Measurements from ENCODE around the gene ABCA13.

The ABCA13 gene

DNA sequence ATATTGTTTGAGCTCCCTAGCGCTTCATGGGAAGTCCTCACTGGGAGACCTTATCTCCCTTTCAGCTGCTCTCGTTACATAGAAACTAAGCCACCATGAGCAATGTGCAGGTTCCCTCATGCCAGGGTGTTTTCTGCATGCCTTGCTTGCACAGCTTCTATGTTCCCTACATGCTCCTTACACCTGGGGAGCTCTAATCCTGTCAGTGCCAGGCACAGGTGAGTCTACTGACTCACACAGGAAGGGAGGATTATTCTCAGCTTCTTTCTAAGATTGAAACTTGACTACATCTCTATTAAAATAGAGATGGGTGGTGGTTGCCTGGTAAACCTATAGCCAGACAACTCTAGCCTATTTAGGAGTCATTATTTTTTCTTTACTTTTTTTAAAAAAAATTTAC, 377.4 kb downstream of the ABCA13 start:
- FAIRE-seq = no peak

DNA sequence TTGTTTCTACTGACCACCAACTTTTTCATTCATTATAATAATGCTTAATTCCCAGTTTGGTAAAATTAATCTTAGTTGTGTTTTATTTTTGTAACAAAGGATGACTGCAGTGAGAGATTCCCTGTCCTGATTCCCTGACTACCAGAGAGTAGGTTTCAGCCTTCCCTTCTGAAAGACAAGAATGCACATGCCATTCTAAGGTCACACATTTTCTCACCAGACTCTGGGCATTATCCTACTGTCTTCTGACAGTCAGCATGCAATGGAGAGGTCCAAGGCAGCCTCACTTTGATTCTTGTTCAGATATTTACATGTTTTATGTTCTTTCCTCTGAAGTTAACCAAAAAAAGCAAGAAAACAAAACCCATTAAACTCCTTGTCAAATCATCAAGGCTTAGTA, 380.4 kb downstream of the ABCA13 start:
- FAIRE-seq = no peak

- no peak for FAIRE-seq
Measured at GRCh38 chr7:48563334-48563733, 392.1 kb downstream of the ABCA13 start.

- FAIRE-seq = no peak
Measured at GRCh38 chr7:48575516-48575915, 404.3 kb downstream of the ABCA13 start.

- no peak for FAIRE-seq
Measured at GRCh38 chr7:48587475-48587874, 416.2 kb downstream of the ABCA13 start.

DNA sequence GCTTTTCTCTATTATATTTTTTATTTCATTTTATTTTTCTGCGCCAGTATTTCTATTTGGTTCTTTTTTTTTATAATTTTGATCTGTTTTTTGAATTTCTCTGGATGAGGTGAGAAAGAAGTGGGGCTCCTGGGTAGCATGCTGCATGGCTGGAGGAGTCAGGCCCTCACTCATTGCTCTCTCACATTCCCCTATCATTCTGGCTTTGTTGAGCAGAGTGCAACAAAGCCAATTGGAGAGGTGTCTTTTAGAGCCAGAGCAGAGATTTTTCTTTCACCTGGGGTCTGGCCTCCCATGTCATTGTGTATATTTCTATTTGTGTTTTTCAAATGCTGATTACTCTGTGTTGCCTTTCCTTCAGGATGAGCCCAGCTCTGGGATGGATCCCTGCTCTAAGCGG, 423.1 kb downstream of the ABCA13 start:
- FAIRE-seq = no peak

DNA sequence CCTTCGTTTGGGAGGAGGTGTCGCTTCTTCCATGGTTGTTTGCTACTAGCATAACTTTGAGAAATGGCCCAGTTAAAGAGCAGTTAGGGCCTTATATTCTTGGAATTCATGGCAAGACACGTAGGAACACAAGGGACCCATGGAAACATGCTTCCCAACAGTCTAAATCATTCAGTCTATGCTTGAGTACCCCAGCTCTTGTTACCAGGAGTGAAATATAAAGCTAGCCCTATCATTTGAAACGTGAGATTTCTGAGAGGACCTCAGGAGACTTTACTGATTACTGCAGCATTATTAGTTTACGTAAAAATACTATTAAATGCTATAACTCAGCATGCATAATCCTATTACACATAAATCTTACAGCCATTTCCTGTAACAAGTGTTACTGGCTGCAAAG, 424.5 kb downstream of the ABCA13 start:
- no peak for FAIRE-seq

DNA sequence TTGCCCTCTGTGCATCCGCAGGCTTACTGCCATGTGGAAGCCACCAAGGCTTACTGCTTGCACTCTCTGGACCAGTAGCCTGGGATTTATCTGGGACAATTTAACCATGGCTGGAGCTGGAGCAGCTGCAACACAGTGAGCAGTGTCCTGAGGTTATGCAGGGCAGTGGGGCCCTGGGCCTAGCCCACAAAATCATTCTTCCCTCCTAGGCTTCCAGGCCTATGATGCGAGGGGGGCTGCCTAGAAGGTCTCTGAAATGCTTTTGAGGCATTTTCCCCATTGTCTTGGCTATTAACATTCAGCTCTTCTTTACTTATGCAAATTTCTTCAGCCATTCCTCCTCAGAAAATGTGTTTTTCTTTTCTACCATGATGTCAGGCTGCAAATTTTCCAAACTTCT, 439.4 kb downstream of the ABCA13 start:
- FAIRE-seq = no peak

GRCh38 chr7:48611993-48612392, 440.7 kb downstream of the ABCA13 start:
- no peak for FAIRE-seq

GRCh38 chr7:48617508-48617907, 446.2 kb downstream of the ABCA13 start:
- no peak for FAIRE-seq

- no peak for FAIRE-seq
Measured at GRCh38 chr7:48617993-48618392, 446.7 kb downstream of the ABCA13 start.

- no peak for FAIRE-seq
Measured at GRCh38 chr7:48621076-48621475, 449.8 kb downstream of the ABCA13 start.

GRCh38 chr7:48627164-48627563, 455.9 kb downstream of the ABCA13 start:
- no peak for FAIRE-seq

DNA sequence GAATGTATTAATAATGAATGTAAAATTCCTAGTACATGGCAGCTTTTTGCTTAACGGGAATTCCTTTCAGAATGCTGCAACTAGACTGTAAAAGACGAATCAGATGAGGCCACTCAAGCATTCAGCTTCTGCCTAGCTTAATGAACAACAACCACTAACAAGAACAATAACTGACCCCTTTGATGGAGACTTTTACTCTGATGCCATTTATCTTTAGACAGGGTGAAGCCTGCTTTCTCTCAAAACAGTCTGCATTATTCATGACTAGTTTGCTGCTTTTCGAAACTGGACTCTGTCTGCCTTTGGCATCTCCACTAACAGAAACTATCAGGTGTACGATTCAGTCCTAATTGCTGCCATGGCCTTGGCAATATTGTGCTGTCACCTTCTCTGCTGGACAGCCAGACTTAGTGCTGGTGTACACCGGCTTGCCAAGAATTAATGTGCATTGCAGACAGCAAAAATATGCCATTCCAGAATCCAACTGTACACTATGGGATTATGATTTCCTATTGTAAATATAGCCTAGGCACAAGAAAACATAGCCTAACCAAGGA, 457.6 kb downstream of the ABCA13 start:
- FAIRE-seq = no peak

DNA sequence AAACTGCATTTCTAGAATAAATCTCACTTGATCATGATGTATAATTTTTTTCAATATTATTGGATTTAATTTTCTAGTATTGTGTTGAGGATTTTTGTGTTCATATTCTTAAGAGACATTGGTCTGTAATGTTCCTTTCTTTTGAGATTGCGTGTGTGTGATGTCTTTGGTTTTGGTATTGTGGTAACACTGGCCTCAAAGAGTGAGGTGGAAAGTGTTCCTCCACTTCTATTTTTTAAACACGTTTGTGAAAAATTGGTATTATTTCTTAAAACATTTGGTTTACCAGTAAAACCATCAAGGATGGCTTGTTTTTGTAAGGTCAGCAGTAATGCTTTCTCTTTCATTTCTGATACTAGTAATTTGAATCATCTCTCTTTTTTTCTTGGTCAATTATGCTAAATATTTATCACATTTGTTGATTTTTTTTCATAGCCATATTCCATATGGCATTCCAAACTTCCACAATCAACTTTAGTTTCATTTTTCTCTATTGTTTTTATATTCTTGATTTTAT, 462.9 kb downstream of the ABCA13 start:
- no peak for FAIRE-seq

- no peak for FAIRE-seq
Measured at GRCh38 chr7:48635796-48636195, 464.5 kb downstream of the ABCA13 start.

- FAIRE-seq = no peak
Measured at GRCh38 chr7:48636391-48637015, 465.2 kb downstream of the ABCA13 start.

DNA sequence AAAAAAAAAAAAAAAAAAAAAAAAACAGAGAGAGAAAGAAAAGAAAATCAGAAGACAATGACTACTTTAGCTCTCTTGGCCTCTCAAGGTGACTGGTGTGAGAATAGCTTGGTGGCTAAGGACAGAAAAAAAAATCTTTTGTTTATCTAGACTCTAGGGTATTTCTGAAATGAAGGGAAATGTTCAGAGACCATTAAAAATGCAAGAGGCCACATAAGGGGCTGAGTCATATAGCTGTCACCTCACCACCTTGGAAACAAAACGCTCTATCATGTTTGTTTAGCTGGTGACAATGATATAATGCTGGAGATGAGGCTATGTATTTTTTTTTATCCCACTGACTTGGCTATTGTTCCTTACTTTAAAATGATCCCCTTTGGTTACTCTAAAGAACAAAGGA, 466.1 kb downstream of the ABCA13 start:
- no peak for FAIRE-seq

DNA sequence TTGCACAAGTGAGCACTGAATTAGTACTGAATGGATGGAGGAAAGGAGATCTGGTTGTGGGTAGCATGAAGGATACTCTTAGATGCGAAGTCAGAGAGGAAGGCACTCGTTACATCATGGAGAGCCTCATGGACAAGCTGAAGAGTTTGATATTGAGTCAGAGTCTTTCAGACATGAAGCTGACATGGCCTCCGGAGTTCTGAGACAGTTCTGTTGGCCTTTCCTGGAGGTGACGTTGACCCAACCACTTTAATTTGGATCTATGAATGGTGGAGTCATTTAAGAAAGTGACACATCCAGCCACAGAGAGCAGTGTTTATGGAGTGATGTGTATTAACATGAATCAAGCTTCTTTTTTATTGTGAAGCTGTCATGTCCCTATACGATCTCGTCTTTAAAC, 466.8 kb downstream of the ABCA13 start:
- no peak for FAIRE-seq

DNA sequence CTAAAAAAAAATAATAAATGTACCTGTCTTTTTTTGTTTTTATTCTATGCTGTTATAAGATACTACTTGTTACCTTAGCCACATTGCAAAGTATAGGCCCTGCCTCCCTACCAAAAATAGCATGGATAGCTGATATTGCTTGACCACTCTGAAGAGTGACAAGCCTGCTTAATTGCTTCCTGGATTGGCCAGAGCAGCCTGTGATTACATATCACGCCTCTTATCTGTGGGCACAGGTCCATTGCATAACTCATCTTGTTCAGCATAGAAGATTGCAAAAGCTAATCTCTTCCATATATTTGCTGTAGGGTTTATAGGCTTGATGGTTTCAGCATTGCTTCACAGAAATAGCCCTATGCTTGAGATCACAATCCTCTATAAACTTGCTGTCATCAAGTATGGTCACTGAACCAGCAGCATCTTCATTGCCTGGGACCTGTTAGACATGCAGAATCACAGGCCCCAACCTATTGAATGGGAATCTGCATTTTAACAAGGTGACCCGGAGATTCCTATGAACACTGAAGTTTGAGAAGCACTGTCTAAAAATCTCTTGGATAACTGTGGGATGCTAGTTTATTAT, 472.3 kb downstream of the ABCA13 start:
- no peak for FAIRE-seq

DNA sequence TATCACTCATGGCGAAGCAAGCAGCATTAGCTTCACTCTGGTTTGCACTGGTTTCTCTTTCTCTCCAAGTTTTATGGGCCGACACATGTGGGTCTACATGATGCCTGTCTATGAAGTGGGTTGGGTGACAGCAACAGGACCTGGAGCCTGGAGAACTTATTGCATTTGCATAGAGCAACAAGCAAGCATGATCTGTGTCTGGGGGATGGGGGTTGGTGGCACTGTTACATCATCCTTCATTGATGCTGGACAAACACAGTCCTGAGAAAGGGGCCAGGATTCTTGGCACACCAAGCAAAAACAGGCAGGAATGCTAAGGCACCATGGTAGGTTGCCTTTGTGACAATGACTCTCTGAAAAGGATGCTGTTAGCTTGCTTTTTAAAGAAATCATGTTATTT, 486.9 kb downstream of the ABCA13 start:
- no peak for FAIRE-seq

DNA sequence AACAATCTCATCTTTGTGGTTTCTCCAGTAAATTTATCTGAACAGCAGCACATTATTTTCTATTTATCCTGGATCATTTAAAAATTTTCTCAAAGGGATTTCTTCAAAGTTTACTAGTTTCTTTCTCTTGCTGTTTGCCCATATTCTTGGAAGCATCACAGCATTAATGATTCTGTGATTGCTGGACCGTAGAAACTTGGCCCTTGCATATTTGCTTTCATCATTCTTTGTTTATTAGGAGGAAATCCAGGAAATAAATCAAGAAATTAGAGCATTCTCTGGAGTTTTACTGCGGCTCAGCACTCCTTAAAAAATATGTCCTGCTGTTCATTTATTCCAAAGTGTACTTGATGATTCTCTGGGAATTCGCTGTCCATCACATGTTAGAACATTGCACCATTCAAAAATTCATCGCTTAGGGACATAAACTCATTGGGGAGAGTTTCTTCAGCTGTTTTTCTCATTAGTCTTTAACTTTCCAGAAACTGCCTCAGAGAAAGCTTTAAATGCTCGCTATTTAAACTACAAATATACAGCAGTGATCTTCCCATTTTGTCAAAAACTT, 489.1 kb downstream of the ABCA13 start:
- FAIRE-seq = no peak

- no peak for FAIRE-seq
Measured at GRCh38 chr7:48664241-48664640, 493.0 kb downstream of the ABCA13 start.

All from TTC549 (cell line).